ENCODE data around the gene GRM8.

Gene GRM8

GRCh38 chr7:126658684-126659083 is 594.1 kb downstream of the GRM8 start:
- no peak for TF ChIP-seq CTCF (IDR thresholded peaks at IDR 0.05; ENCODE audit: insufficient read depth, missing control alignments)
- no peak for FAIRE-seq

GRCh38 chr7:126657599-126658358 is 595.0 kb downstream of the GRM8 start:
- no peak for DNase-seq (ENCODE audit: insufficient read length, low spot score)
- no peak for TF ChIP-seq CTCF (IDR thresholded peaks at IDR 0.05; ENCODE audit: insufficient read depth, missing control alignments)
- no peak for FAIRE-seq

More at GRCh38 chr7:126658684-126659083, 594.1 kb downstream of the GRM8 start:
- DNase-seq (ENCODE audit: insufficient read length, low spot score): no peak

GRCh38 chr7:126657137-126657536 is 595.6 kb downstream of the GRM8 start:
- FAIRE-seq (no peak), DNase-seq (ENCODE audit: insufficient read length, low spot score) (no peak)
- no peak for TF ChIP-seq CTCF (IDR thresholded peaks at IDR 0.05; ENCODE audit: insufficient read depth, missing control alignments)

- DNase-seq (ENCODE audit: insufficient read length, low spot score) (no peak), FAIRE-seq (no peak)
- no peak for TF ChIP-seq CTCF (IDR thresholded peaks at IDR 0.05; ENCODE audit: insufficient read depth, missing control alignments)
Measured at GRCh38 chr7:126656165-126656564, 596.6 kb downstream of the GRM8 start.

- no peak for TF ChIP-seq CTCF (IDR thresholded peaks at IDR 0.05; ENCODE audit: insufficient read depth, missing control alignments)
- FAIRE-seq: peak; percentile 97
- DNase-seq (ENCODE audit: insufficient read length, low spot score): no peak
Measured at GRCh38 chr7:126637538-126637937, 615.2 kb downstream of the GRM8 start.

- no peak for TF ChIP-seq CTCF (IDR thresholded peaks at IDR 0.05; ENCODE audit: insufficient read depth, missing control alignments)
- DNase-seq (ENCODE audit: insufficient read length, low spot score): no peak
Measured at GRCh38 chr7:126635545-126635944, 617.2 kb downstream of the GRM8 start.

GRCh38 chr7:126608339-126608776 is 644.4 kb downstream of the GRM8 start:
- TF ChIP-seq CTCF (IDR thresholded peaks at IDR 0.05; ENCODE audit: insufficient read depth, missing control alignments): peak; percentile 35
- DNase-seq (ENCODE audit: insufficient read length, low spot score) (no peak), FAIRE-seq (no peak)

More at GRCh38 chr7:126635545-126635944, 617.2 kb downstream of the GRM8 start:
- FAIRE-seq: no peak
